Gastrocnemius medialis (tissue), 4 donors: ENCODE results near the gene KCNS1.

ENCODE experiments used
- CTCF ChIP-seq, 5 experiments: fragments of 450-650 bp in 3 of 5; fragments of 200-600 bp in 2 of 5; sonication (generic) in 2 of 5; IDR thresholded peaks in 4 of 5; conservative IDR thresholded peaks in 1 of 5; 1 replicate in 4 of 5; 2 replicates in 1 of 5; pipeline ENCODE4 v1.5.1; 2016 to 2019; ENCODE audit warnings: antibody characterized with exemption in 5 of 5, mild to moderate bottlenecking in 3 of 5, moderate library complexity in 3 of 5
- POLR2A ChIP-seq, 2 donors: fragments of 450-650 bp; IDR thresholded peaks; one replicate each; pipeline ENCODE4 v1.6.1; 2017; ENCODE audit warnings: antibody characterized with exemption in 2 of 2, mild to moderate bottlenecking in 2 of 2, moderate library complexity in 2 of 2

- TF ChIP-seq CTCF (IDR thresholded peaks at IDR 0.05 in 4 of 5, conservative IDR thresholded peaks at IDR 0.05 in 1 of 5) (no peak), POLR2A (IDR thresholded peaks at IDR 0.05) (no peak)
Observed at GRCh38 chr20:45055056-45055455, 45.9 kb downstream of the KCNS1 start.
